ENCODE measurements around the gene PCDH1. TPM values are rescaled to one million over a fixed set of nuclear protein-coding genes. Genes with fewer than 3 reads are reported as not detected.

Gene PCDH1
- total RNA-seq, 1 donor from 2014 or later = not detected

DNA sequence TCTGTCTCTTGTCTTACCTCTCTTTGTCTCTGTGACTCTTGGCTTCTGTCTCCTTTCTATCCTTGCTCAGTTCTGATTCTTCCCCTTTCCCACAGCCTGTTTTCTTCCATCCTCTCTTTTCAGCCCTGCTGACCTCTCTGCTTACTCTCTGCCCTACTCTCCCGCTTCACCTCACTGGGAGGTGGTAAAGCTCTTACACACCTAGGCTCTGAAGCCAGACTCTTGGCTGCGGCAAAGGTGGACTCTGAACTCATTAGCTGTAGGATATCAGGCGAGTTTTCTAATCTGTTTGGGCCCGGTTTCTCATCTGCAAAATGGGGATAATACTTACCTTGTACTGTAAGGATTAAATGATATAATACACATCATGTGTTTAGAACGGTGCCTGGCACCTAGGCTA, 11.1 kb downstream of the PCDH1 start:
- H3K4me1 Mint-ChIP-seq (ENCODE audit: low read depth) = no peaks in the 10 kb centered on the region
- DNase-seq (ENCODE audit: low spot score) = no peak
- no peaks in the 10 kb centered on the region for H3K36me3 Mint-ChIP-seq (ENCODE audit: low read depth)
- H3K9me3 Mint-ChIP-seq = no peaks in the 10 kb centered on the region
- no peak overlapping the region for H3K4me3 Mint-ChIP-seq (ENCODE audit: low read depth)
- H3K27me3 Mint-ChIP-seq (ENCODE audit: low read depth) = peaks cover 18% of the 10 kb centered on the region
- intact Hi-C loops (cut with micrococcal nuclease) = no loop called here
- H3K27ac Mint-ChIP-seq = no peak overlapping the region

DNA sequence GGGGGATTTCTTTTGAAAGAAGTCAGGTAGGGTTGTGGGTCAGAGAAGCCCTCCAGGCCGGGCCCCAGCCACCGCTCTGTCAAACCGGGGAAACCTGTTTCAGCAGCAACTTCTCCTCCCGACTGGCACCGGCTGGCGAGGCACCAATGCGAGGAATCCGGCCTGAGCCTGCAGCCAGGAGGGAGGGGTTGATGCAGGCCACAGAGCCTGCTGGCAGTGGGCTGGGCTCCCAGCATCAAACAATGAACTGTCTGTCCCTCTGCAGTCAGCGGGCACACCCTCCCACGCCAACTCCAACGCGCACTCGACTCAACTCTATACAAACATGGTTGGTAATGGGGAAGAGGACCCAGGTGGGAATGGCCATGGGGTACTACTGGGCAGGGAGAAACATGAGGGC, 12.1 kb downstream of the PCDH1 start:
- H3K36me3 Mint-ChIP-seq (ENCODE audit: low read depth) = no peaks in the 10 kb centered on the region
- no peaks in the 10 kb centered on the region for H3K9me3 Mint-ChIP-seq
- intact Hi-C loops (cut with micrococcal nuclease) = no loop called here
- DNase-seq (ENCODE audit: low spot score) = no peak
- no peaks in the 10 kb centered on the region for H3K4me1 Mint-ChIP-seq (ENCODE audit: low read depth)
- H3K27me3 Mint-ChIP-seq (ENCODE audit: low read depth) = peaks cover 15% of the 10 kb centered on the region
- H3K4me3 Mint-ChIP-seq (ENCODE audit: low read depth) = no peak overlapping the region
- no peak overlapping the region for H3K27ac Mint-ChIP-seq

DNA sequence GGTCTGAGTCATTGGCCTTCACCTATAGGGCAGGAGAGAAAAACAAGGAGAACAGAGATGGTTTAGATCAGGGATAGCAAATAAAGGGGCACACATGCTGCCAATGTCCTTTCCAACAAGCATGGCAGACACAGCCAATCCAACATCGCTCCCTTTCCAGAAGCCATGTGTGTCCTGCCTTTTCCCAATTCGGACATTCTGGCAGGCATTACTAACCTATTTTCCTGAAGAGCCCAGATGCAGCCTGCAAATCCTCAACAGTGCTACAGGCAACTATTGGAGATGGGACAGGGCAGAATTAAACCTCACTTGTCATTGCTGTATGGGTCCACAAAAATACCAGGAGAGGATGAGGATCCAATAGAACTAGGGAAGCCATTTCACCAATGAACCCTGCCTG, 12.8 kb downstream of the PCDH1 start:
- no peak overlapping the region for H3K4me3 Mint-ChIP-seq (ENCODE audit: low read depth)
- H3K4me1 Mint-ChIP-seq (ENCODE audit: low read depth) = no peaks in the 10 kb centered on the region
- intact Hi-C loops (cut with micrococcal nuclease) = no loop called here
- H3K27ac Mint-ChIP-seq = no peak overlapping the region
- no peaks in the 10 kb centered on the region for H3K36me3 Mint-ChIP-seq (ENCODE audit: low read depth)
- H3K27me3 Mint-ChIP-seq (ENCODE audit: low read depth) = peaks cover 9% of the 10 kb centered on the region
- DNase-seq (ENCODE audit: low spot score) = no peak
- H3K9me3 Mint-ChIP-seq = no peaks in the 10 kb centered on the region

DNA sequence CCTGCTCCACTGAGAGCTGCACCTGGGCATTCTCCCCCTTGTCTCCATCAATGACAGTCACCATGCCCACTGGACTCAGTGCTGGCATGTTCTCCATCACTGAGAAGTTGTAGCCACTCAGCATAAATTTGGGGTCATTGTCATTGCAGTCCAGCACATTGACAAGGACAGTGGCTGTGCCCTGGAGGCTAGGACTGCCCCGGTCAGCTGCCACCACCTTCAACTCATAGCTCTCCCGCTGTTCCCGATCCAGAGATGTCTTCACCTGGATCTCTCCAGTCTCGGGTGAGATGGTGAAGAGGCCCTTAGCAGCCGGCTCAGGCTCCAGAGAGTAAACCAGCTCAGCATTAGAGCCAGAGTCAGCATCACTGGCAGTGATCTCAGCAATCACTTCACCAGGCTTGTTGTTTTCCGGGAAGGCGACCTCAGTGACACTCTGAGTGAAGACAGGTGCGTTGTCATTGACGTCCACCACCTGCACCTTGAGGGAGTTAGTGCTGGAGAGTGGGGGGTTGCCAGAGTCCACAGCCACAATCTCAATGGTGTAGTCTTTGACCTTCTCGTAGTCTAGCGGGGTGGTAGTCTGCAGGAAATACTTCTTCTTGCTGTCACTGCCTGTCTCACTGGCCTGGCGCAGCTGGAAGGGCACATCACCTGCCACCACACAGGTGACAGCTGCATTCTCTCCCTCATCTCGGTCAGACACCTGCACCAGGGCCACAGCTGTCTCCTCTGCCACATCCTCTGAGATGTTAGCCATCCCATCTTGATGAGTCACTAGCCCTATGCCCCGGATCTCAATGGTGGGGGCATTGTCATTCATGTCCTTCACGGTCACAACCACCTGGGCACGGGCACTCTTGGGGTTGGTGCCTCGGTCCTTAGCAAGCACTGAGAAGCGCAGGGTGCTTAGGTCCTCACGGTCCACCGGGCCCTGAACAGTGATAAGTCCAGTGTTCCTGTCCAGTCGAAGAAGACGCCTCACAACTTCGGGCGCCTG, 13.5 kb downstream of the PCDH1 start:
- Mint-ChIP-seq H3K36me3 (ENCODE audit: low read depth) (no peaks in the 10 kb centered on the region), H3K4me1 (ENCODE audit: low read depth) (no peaks in the 10 kb centered on the region), H3K4me3 (ENCODE audit: low read depth) (no peak overlapping the region), H3K27ac (no peak overlapping the region), H3K27me3 (ENCODE audit: low read depth) (peaks cover 9% of the 10 kb centered on the region), H3K9me3 (no peaks in the 10 kb centered on the region)
- no peak for DNase-seq (ENCODE audit: low spot score)
- intact Hi-C loops (cut with micrococcal nuclease) = no loop called here

DNA sequence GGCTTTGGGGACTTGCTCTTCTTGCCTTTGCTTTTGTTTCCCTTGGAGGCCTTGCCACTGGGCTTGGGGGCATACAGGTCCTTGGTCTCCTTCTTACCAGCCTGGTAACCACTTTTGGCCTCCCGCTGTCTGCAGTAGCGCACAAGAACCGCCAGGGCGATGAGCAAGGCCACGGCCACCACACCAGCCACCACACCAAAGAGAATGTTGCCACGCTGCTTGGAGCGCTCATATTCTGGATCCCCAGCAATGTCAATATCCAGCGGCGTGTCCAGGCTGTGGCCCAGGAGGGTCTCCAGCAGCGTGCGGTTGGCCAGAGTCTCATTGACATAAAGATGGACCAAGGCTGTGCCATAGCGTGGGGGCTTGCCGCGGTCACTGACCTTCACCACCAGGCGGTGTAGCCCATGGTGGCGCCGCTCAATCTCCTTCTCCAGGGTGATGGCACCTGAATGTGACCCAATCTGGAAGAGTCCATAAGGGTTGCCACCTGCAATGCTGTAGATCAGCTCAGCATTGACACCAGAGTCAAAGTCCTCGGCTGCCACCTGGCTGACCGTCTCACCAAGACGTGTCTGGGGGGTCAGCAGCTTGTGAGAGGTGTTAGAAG, 14.5 kb downstream of the PCDH1 start:
- no peaks in the 10 kb centered on the region for H3K36me3 Mint-ChIP-seq (ENCODE audit: low read depth)
- H3K4me1 Mint-ChIP-seq (ENCODE audit: low read depth) = no peaks in the 10 kb centered on the region
- peaks cover 15% of the 10 kb centered on the region for H3K27me3 Mint-ChIP-seq (ENCODE audit: low read depth)
- no peak for DNase-seq (ENCODE audit: low spot score)
- intact Hi-C loops (cut with micrococcal nuclease) = no loop called here
- no peaks in the 10 kb centered on the region for H3K9me3 Mint-ChIP-seq
- H3K4me3 Mint-ChIP-seq (ENCODE audit: low read depth) = no peak overlapping the region
- H3K27ac Mint-ChIP-seq = no peak overlapping the region

DNA sequence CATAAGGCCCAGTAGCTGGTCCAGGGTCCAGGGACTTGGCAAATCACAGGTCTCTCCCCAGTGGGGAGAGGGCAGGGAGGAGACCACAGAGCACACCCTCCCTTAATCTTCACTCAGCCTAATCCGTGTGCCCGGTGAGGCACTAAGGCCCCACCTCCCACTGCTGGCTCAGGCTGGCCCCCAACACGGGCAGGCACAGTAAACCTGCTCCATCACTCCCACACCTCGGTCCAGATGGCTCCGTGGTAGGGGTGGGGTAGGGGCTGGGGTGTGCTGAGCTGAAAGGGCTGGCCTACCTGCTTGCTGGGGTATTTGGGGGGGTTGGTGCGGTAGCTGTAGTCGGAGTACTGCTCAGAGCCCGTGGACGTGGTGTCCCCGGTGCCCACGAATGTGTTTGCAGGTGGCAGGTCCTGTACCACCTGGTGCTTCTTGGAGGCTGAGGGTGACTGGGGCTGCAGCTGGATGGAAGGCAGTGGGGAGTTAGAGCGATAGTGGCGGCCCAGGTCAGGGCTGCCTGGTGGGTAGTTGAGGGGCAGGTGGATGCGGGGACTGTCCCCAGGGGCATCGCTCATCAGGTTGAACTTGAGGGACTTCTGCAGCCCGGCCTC, 15.2 kb downstream of the PCDH1 start:
- Mint-ChIP-seq H3K36me3 (ENCODE audit: low read depth) (no peaks in the 10 kb centered on the region), H3K27ac (no peak overlapping the region), H3K4me3 (ENCODE audit: low read depth) (no peak overlapping the region), H3K9me3 (no peaks in the 10 kb centered on the region), H3K27me3 (ENCODE audit: low read depth) (peaks cover 15% of the 10 kb centered on the region), H3K4me1 (ENCODE audit: low read depth) (no peaks in the 10 kb centered on the region)
- intact Hi-C loops (cut with micrococcal nuclease) = no loop called here
- no peak for DNase-seq (ENCODE audit: low spot score)

DNA sequence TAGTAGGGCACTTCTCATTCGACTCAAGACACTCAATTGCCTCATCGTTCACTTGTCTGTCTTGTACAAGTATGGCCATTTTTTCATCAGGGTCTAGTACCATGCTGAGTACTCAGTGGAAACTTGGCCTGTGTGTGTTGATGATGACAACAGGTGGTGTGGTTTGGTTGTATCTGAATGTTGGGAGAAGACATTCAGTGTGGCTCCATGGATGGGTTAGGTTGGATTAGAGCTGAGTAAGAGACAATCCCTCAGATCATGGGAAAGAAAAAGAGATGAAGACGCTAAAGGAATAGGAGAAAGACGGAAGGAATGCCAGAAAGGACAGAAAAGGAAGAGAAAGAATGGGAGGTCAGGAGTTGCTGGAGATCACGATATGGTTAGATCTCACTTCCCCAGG, 17.0 kb downstream of the PCDH1 start:
- peaks cover 13% of the 10 kb centered on the region for H3K27me3 Mint-ChIP-seq (ENCODE audit: low read depth)
- no peak overlapping the region for H3K27ac Mint-ChIP-seq
- H3K4me1 Mint-ChIP-seq (ENCODE audit: low read depth) = no peaks in the 10 kb centered on the region
- H3K36me3 Mint-ChIP-seq (ENCODE audit: low read depth) = no peaks in the 10 kb centered on the region
- no peak overlapping the region for H3K4me3 Mint-ChIP-seq (ENCODE audit: low read depth)
- intact Hi-C loops (cut with micrococcal nuclease) = no loop called here
- H3K9me3 Mint-ChIP-seq = no peaks in the 10 kb centered on the region
- DNase-seq (ENCODE audit: low spot score) = no peak

DNA sequence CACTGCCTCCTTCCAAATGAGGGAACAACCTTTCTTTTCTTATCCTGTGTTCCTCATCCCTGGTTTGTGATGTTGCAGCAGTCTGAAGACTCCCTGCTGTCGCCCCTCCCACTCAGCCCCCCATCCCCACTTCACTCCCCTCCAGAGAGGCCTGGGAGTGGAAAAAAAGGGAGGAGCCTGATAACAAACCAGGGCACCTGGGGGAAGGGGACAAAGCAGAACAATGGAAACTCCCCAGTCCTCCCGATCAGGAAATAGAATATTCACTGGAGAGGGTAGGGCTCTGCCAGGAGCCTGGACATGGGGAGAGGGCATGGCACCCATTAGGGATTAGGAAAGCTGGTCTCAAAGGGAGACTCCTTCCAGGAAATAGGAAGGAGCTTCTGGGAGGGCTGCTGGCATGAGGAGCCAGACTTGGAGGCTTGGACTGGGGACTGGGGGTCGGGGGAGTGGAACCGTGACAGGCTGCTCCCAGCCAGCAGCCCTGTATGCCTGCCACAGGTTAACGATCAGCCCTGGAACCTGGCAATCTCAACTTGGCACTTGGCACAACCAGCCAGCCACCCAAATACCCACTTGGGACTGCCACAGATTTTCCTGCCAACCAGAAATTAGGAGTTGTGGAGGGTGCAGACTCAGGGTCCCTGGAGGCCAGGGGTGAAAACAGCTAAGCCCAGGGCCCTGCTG, 20.0 kb downstream of the PCDH1 start:
- H3K4me1 Mint-ChIP-seq (ENCODE audit: low read depth) = no peaks in the 10 kb centered on the region
- no peak overlapping the region for H3K4me3 Mint-ChIP-seq (ENCODE audit: low read depth)
- no peak overlapping the region for H3K27ac Mint-ChIP-seq

DNA sequence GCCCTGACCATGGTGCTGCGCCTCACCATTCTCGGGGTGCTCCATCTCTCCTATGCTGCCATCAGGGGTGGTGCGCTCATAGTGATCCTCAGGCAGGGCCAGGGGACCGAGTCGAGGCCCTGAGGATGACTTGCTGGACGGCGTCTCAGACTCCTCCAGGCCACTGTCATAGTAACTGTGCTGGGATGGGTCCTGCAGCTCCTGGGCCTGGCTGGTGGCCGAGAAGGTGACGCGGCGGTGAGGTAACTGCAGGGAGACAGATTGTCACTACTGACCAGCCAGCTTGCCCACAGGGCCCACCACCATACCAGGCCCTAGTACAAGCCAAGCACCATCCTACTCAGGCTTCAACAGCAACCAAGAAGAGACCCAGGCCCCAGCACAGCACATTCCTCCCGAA, 21.0 kb downstream of the PCDH1 start:
- H3K9me3 Mint-ChIP-seq = no peaks in the 10 kb centered on the region
- no peak overlapping the region for H3K4me3 Mint-ChIP-seq (ENCODE audit: low read depth)
- H3K27ac Mint-ChIP-seq = no peak overlapping the region
- no peak for DNase-seq (ENCODE audit: low spot score)
- peaks cover 13% of the 10 kb centered on the region for H3K27me3 Mint-ChIP-seq (ENCODE audit: low read depth)
- H3K4me1 Mint-ChIP-seq (ENCODE audit: low read depth) = no peaks in the 10 kb centered on the region
- intact Hi-C loops (cut with micrococcal nuclease) = no loop called here
- H3K36me3 Mint-ChIP-seq (ENCODE audit: low read depth) = no peaks in the 10 kb centered on the region

More for the DNA sequence above, 20.0 kb downstream of the PCDH1 start:
- intact Hi-C loops (cut with micrococcal nuclease) = no loop called here
- Mint-ChIP-seq H3K27me3 (ENCODE audit: low read depth) (peaks cover 13% of the 10 kb centered on the region), H3K9me3 (no peaks in the 10 kb centered on the region), H3K36me3 (ENCODE audit: low read depth) (no peaks in the 10 kb centered on the region)
- no peak for DNase-seq (ENCODE audit: low spot score)

DNA sequence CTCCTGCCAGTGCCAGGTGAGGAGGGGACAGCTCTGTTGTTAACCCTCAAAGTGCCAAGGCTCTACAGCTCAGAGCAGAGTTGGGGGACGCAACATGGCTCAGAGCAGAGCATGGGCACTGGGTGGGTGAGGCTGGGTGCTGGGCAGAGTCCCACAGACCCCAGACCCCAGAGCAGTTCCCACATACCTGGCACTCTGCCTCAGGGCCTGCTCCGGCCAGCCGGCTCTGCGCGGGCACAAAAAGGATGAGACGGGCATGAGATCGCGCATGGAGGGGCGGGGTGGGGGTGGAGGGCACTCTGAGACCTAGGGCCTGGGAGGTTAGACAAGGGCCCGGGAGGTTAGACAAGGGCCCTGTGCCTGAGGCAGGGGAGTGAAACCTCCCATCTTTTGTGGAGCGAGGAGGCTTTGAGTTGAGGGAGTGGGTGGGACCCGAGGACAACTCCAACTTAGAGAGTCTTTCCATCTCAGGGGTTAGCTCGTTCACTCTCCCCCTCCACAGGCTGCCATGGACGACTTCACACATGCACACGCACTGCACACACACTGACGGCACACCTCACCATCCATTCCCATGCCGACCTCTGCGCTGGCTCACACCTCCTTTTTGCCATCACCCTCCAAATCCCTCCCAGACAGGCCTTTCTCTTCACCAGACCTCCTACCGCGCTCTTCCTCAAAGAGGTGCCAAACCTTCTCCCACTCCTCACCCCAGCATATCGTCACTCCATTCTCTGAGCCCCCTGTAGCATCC, 22.0 kb downstream of the PCDH1 start:
- H3K27ac Mint-ChIP-seq = no peak overlapping the region

DNA sequence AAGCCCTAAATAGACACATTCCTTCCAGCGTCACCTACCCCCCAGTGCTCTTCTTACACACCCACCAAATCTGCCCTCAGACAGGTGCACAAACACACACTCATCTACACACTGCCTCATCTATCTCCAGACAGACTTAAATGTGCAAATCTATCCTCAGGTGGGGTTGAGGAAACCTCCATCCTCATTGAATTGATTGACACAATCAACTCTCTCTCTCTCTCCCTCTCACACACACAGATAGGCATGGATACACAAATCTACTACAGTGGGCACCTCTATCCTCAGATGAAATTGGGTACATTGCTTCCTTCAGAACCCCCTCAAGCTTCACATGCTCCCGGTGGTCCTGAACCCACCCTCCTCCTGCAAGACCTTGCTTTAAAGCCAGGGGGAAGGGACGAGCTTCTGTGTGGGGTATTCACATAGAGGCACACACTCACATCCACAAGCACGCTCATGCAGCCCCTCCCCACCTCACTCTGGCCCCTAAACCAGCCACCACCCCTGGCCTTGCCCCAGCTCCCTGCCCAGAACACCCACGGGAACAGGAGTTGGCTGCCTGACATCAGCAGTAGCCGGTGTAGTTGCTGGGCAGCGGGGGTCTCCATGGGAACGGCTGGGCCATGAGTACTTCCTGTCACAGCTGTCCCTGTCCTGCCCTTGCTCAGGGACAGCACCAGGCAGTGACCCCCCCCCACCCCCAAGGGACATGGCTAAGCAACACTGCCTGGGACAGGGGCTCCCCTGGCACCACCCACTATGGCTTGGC, 22.8 kb downstream of the PCDH1 start:
- DNase-seq (ENCODE audit: low spot score) = no peak
- intact Hi-C loops (cut with micrococcal nuclease) = no loop called here
- H3K27me3 Mint-ChIP-seq (ENCODE audit: low read depth) = peaks cover 10% of the 10 kb centered on the region
- H3K9me3 Mint-ChIP-seq = no peaks in the 10 kb centered on the region
- H3K27ac Mint-ChIP-seq = no peak overlapping the region
- H3K4me1 Mint-ChIP-seq (ENCODE audit: low read depth) = no peaks in the 10 kb centered on the region
- no peaks in the 10 kb centered on the region for H3K36me3 Mint-ChIP-seq (ENCODE audit: low read depth)
- no peak overlapping the region for H3K4me3 Mint-ChIP-seq (ENCODE audit: low read depth)

More for the DNA sequence above, 22.0 kb downstream of the PCDH1 start:
- H3K27me3 Mint-ChIP-seq (ENCODE audit: low read depth) = peaks cover 11% of the 10 kb centered on the region
- no peaks in the 10 kb centered on the region for H3K36me3 Mint-ChIP-seq (ENCODE audit: low read depth)
- DNase-seq (ENCODE audit: low spot score) = no peak
- no peaks in the 10 kb centered on the region for H3K9me3 Mint-ChIP-seq
- intact Hi-C loops (cut with micrococcal nuclease) = no loop called here
- no peaks in the 10 kb centered on the region for H3K4me1 Mint-ChIP-seq (ENCODE audit: low read depth)
- H3K4me3 Mint-ChIP-seq (ENCODE audit: low read depth) = no peak overlapping the region

All from activated T-helper 2 cell treated with anti-CD3 and anti-CD28 coated beads, Interferon-gamma antibody, Interleukin-2, Interleukin-4, amounts not matched to agents 10 μg/mL and 5 μg/mL and 100 μg/mL, durations not matched to agents 14 hours and 24 hours and 36 hours (primary cell).